GM18505 (cell line): ENCODE results near the gene APOO.

Source experiments
- ATAC-seq: cut with Tn5 transposase; IDR thresholded peaks from one replicate; pipeline ENCODE4 v1.9.1; 2021; ENCODE audit not compliant: unreplicated experiment
- POLR2A ChIP-seq: IDR thresholded peaks from 4 replicates; pipeline ENCODE4 v1.6.1; 2011; ENCODE audit warnings: borderline replicate concordance; ENCODE audit not compliant: insufficient read depth, insufficient read length; ENCODE audit errors: extremely low read depth

Gene APOO

DNA sequence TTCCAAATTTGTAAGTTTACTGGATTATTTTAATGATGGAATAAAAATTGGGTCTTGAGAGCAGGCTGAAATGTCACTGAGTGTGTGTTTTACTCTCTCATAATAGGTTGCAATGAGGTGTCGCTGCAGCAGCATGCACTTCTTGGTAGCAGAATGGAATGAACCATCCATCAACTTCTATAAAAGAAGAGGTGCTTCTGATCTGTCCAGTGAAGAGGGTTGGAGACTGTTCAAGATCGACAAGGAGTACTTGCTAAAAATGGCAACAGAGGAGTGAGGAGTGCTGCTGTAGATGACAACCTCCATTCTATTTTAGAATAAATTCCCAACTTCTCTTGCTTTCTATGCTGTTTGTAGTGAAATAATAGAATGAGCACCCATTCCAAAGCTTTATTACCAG, 122.2 kb downstream of the APOO start:
- no peak for ATAC-seq
- no peak for TF ChIP-seq POLR2A

DNA sequence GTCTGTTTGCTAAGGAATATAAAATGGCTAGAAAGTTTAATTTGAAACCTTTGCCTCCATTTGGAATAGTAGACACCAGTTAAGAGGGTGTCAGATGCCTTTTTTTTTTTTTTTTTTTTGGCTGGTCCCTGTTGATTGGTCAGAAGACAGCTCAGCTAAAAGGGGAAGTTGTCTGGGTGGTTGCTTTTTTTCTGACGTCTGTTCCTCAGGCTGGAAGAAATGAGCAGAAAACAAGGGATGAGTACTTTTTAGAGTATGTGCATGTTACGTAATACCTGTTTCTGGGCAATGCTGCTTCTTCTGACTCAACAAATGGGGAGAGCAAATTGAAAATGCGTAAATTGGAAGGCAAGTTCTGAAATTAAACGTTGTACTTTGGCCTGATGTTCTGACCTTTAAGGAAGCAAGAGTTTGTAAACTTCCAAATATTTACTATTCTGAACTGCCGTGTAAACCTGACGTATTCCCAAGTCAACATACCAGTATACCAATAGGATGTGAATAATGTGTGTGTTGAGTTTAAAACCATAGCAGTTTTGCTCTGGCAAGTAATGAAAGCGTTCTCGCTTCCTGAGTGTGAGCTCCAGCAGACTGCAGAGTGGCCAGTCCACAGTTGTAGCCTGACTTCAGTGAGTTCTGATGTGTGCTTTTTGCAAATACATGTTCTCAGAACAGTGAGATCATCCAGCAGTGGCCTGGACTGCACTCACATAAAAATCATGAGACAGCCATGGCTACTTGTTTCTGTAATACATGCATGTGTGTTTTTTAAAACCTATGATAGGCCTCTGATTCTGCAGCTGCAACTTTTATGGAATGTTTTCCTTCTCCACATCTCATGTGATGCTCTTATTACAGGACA, 123.0 kb downstream of the APOO start:
- ATAC-seq, result no peak

DNA sequence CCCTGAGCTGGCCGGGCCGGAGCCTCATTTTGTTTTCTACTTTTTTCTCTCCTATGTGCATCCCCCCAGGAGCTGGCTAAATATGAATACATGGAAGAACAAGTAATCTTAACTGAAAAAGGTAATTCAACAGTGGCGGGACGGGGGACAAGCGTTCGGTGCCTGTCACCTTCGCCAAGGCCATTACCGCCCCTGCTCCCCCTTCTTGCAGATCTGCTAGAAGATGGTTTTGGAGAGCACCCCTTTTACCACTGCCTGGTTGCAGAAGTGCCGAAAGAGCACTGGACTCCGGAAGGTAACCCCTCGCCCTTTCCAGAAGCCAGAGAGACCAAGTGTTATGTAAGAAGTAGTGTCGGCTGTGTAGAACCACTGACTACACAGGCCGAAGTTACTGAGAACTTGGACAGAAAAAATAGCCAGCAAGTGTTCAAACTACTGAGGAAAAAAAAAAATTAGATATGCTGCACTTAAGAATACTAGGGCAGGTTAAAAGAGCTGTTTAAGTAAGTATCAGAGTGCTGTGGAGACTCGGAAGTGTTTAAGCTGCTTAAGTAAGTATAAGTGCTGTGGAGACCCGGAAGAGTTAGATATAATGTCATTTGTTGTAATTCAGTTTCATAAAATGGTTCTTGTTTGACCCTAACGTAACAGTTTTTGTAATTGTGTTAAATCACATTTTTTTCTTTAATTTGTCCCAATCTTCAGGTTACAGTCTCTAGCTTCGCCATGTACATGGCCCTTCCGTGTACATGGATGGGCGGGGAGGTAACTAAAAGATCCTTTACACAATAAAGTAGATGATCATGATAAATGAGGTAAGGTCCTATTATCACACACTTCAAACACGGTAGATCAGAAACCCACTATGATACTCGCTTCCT, 123.9 kb downstream of the APOO start:
- no peak for TF ChIP-seq POLR2A
- no peak for ATAC-seq

More for the DNA sequence above, 123.0 kb downstream of the APOO start:
- TF ChIP-seq POLR2A, result no peak
